HG03108 (cell line): ENCODE results near the gene CLSTN2.

Experiments
- ATAC-seq: cut with Tn5 transposase; IDR thresholded peaks from one replicate; pipeline ENCODE4 v1.9.1; 2021; ENCODE audit warnings: moderate library complexity; ENCODE audit not compliant: unreplicated experiment

The CLSTN2 gene

GRCh38 chr3:140368223-140368811, 433.3 kb downstream of the CLSTN2 start:
- ATAC-seq = no peak

- ATAC-seq = no peak
Observed at GRCh38 chr3:140370686-140371085, 435.7 kb downstream of the CLSTN2 start.

GRCh38 chr3:140373234-140373633, 438.2 kb downstream of the CLSTN2 start:
- ATAC-seq = no peak

DNA sequence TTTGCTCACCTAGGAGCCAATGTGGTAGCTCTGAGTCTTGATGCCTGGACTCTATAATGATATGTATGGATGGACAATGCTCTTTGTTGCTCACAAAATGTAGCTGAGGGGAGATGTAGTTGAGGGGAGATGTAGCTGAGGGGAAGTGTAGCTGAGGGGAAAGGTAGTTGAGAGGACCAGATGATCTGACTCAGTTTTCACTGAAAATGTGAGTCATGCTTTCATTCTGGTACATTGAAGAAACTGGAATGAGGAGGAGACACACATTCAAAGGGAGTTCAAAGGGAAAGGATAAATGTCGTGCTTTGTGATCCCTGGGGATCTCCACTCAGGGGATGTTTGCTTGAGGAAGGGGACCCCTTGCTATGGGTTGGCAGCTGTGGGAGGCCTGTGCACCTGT, 440.0 kb downstream of the CLSTN2 start:
- no peak for ATAC-seq

DNA sequence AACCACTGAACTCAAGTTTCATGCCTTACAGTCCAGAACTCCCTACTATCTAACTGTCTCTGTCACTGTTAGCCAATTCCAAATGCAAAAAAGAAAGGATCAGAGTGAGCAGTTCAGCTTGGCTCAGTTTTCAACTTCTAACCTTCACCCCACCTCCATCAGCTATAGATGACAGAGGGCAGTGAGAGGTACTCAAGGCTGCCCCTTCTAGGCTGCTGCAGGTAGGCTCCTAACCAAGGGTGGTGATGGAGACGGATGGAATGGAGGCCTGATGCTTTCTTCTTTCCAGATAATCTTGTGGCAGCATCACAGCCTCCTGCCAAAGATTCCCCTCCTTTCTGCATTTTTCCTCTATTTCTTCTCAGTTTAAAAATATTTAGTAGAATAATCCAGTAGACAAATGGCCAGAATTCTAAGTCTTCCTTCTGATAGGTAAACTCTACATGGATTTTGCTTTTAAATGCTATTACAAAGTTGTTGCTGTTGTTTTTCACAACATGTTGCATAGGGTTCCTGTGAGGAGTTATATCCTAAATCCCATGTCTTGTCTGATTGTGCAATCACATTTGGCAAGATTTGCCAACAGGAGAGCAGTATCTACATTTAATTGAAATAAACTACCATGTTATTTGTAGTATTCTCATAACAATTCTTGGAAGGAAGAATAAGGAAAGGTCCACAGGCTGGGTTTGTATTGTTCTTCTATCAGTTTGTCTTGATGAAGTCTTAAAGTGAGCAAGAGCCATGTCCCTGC, 441.3 kb downstream of the CLSTN2 start:
- no peak for ATAC-seq

GRCh38 chr3:140377644-140378043, 442.7 kb downstream of the CLSTN2 start:
- no peak for ATAC-seq

- ATAC-seq = no peak
Observed at GRCh38 chr3:140378571-140379340, 443.8 kb downstream of the CLSTN2 start.

- no peak for ATAC-seq
Observed at GRCh38 chr3:140384028-140384771, 449.2 kb downstream of the CLSTN2 start.

GRCh38 chr3:140384876-140385275, 449.9 kb downstream of the CLSTN2 start:
- no peak for ATAC-seq

DNA sequence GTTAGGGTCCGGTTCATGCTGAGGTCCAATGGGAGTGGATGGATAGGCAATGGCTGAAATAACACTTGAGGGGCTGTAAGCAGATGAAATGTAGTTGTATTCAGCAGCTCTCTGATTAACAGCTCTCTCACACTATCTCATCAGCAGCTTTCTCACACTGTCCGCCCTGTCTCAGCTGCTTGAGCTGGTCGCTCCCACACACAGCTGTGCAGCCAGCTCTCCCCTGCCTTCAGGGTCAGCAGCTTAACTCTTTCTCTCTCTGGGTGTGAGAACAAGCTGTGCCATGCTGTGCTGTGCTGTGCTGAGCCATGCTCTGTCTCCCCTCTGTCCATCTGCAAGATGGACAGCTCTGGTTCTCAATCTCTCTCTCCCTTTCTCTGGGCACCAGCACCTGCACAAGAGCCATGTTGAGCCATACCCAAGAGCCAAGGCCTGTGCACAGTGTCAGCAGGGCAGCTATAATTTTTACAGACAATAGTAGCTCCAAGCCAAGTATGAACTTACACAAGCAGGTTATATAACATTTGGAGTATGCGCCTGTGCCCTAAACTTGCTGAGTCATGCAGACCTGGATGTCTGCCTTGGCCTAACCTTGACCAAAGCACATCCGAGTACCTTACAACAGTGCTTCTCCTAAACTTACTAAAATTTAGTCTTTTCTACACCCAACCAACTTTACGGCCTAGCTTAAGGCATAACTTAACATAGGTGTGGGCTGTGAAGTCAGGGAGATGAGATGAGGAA, 451.5 kb downstream of the CLSTN2 start:
- ATAC-seq = no peak

DNA sequence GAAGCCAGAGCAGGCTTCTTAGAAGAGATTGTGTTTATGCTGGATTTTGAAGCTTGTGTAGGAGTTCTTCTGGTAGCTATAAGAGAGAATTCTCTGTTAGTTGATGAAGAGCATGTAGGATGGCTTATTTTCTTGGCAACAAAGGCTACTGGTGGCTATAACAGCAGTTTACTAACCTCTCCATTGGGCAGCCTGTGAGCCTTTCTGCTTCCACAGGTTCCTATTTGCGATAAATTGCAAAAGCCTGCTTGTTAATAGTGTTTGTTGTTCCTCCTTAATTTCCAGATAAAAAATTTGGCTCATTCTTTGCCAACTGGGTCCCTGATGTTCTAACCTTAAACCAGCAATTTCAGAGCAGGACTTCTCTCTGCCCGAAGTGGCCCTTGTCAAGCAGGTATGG, 452.3 kb downstream of the CLSTN2 start:
- ATAC-seq = no peak

GRCh38 chr3:140388202-140388922, 453.4 kb downstream of the CLSTN2 start:
- no peak for ATAC-seq

DNA sequence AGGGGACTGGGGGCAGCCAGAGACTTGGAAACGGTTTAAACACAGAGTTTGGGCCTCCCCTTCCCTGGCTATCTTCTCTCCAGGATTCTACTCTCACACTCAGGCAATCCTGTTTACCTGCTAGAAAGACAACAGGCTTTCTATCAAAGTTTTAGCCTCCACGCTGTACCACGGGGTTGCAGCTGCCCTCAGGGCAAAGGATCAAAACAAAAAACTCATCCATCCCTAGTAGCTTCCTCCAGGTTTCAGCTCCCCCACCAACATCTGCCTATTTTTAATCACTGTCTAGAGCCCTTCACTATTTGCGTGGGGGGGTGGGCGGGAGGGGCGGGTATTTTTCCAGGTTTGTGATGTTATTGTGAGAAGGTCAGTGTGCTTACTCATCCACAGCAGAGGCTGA, 456.1 kb downstream of the CLSTN2 start:
- no peak for ATAC-seq

GRCh38 chr3:140394488-140395133, 459.6 kb downstream of the CLSTN2 start:
- no peak for ATAC-seq

DNA sequence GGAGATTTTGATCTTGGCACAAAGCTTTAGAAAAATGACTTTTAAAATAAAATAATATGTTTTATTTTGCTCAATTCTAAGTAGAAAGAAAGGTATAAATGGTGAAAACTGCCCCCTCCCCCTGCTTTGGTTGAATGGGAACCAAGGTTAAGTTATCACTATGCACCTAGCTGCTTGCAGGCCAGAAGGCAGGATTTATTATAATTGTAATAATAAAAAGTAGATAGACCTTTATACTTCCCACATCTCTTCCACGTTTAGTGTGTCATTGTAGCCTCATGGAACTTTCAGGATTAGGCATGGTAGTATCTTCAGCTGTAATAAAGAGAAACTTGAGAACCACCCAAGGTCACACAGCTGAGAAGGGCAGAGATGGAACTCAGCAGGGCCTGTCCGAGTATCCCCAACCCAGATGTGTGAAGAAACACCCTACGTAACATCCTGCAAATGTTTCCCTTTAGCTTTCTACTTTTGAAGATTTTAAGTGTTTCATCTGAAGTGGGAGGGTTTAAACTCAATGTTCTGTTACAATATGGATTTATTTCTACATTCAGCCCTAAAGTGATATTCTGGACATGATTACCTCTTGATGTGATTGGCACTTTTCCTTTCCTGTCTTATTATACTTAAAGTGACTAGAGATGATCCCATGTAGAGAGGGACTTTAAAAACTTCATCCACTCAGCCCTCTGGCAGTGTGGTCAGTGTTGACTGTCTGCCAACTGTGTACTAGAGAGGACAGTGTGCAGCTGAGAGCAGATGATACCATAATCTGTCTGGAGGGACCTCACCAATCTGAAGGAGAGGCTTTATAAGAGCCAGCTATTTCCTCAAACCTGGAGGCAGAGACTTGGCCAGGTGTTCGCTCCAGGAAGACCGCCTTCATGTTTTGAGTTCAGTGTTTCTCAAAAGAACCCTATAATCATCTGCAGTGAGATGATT, 460.4 kb downstream of the CLSTN2 start:
- no peak for ATAC-seq

DNA sequence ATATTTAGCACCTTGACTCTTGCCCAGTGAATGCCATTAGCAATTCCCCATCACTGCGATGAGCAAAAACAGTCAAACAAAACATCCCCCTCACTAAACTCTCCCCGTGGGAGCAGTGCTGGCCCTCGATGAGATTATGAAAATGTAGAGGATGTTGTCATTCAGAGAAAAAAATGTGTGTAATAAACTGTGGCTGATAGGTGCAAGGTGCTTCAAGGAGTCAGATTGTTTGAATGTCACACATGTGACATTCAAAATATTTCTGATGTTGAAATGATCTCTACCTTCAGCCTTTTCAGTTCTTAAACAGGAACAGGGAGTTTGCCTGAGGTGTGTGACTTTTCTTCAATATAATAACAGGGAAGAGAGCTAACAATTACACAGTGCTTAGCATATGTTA, 461.1 kb downstream of the CLSTN2 start:
- ATAC-seq = no peak

DNA sequence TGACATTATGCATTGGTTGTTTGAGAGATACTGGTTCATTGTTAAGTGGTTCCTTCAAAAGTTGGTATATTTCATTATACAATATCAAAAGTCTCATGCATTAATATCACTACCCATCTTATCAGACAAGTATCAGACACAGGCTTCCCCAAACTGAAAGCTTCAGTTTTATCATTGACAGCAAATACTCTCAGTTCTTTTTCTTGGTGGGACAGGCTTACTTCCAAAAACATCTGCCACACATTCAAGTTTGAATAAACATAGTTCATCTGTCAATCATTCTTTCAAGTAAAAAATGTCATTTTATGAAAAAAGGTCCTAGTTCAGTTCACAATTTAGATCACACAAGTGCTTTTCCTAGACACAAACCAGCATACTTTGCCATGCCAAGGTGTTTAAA, 462.9 kb downstream of the CLSTN2 start:
- no peak for ATAC-seq

GRCh38 chr3:140398387-140398786, 463.4 kb downstream of the CLSTN2 start:
- ATAC-seq = no peak
